ENCODE data around the gene RXFP2.

The RXFP2 gene

GRCh38 chr13:31850041-31850555 lies 110.8 kb downstream of the RXFP2 start:
- no peak for DNase-seq (ENCODE audit: low read depth in 1 of 2, low spot score in 1 of 2)
- in situ Hi-C loops (cut with HindIII; ENCODE audit: low pct_unique_long_range_greater_than_20kb, low sequenced_read_pairs), result no loop called here
- TF ChIP-seq JUND (IDR thresholded peaks at IDR 0.05; ENCODE audit: low read depth), result no peak

GRCh38 chr13:31851216-31851615 lies 111.9 kb downstream of the RXFP2 start:
- TF ChIP-seq JUND (IDR thresholded peaks at IDR 0.05; ENCODE audit: low read depth), result no peak
- in situ Hi-C loops (cut with HindIII; ENCODE audit: low pct_unique_long_range_greater_than_20kb, low sequenced_read_pairs), result no loop called here
- DNase-seq (ENCODE audit: low read depth in 1 of 2, low spot score in 1 of 2), result no peak
